ENCODE measurements around the gene RENBP.

GRCh38 chrX:153983321-153983801 lies 38.9 kb upstream of the RENBP start:
- no peak for TF ChIP-seq CTCF (conservative IDR thresholded peaks at IDR 0.05; ENCODE audit: low read depth, low read length)
- no peak for TF ChIP-seq EZH2 (IDR thresholded peaks at IDR 0.05; ENCODE audit: borderline replicate concordance, low read depth, low read length, poor library complexity, severe bottlenecking)

Data from A673 (cell line).